K562 (cell line): ENCODE measurements around the gene CD6. TPM values are rescaled to one million over a fixed set of nuclear protein-coding genes. Genes with fewer than 3 reads are reported as not detected.

ENCODE experiments used
- ATAC-seq: fragments of 200-7000 bp; cut with Tn5 transposase; 3 replicates; pipeline ENCODE4 v1.9.1; 2020; ENCODE audit warnings: moderate library complexity
- BruUV-seq: library from RNA; stranded (reverse); fragments of 400-500 nt; replicated peaks from 2 replicates; lab custom pipeline; 2021; lab: Mats Ljungman, UMichigan
- CTCF ChIA-PET: fragments of 300-600 bp; formaldehyde crosslinking; extraction: SDS; loops from one replicate; lab custom pipeline; 2021; ENCODE audit warnings: low intra/inter-chr PET ratio; lab: Yijun Ruan, JAX
- POLR2A ChIA-PET: fragments of 300-600, 350-650 bp; sonication (Branson Sonifier 250); formaldehyde crosslinking; extraction: SDS; loops from one replicate; lab custom pipeline; 2021; ENCODE audit warnings: antibody characterized with exemption, inconsistent platforms; lab: Yijun Ruan, JAX
- DNase-seq, 4 experiments: peaks; one replicate each; pipeline versions ENCODE4 v3.0.0 to v3.0.0-alpha.2; 2011 to 2018; ENCODE audit warnings: low spot score in 3 of 4, mixed read lengths in 3 of 4; ENCODE audit errors: extremely low read depth in 1 of 4
- FAIRE-seq: peaks from 2 replicates; lab custom pipeline; 2011; peaks lifted over from hg19 to GRCh38; lab: Jason Lieb, UNC
- H2AFZ ChIP-seq: 2 replicates; pipeline ENCODE4 v1.6.0; 2011; ENCODE audit warnings: low read depth, low read length, control low read depth, inconsistent platforms
- H3K27ac ChIP-seq: fragments of 200-600 bp; 3 replicates; pipeline ENCODE4 v1.8.0; 2011; ENCODE audit warnings: low read depth, mild to moderate bottlenecking, control low read depth, inconsistent platforms, low read length, moderate library complexity, mixed read lengths; ENCODE audit errors: extremely low read depth
- H3K27me3 ChIP-seq, 2 experiments: fragments of 300-600 bp in 1 of 2; 2 replicates in 1 of 2; 3 replicates in 1 of 2; pipeline versions ENCODE4 v1.6.0 to v1.8.0; 2011; ENCODE audit warnings: inconsistent platforms in 2 of 2, low read length in 2 of 2, mild to moderate bottlenecking in 1 of 2, mixed read lengths in 1 of 2, moderate library complexity in 1 of 2; ENCODE audit not compliant: control insufficient read depth in 2 of 2, insufficient read depth in 2 of 2
- H3K36me3 ChIP-seq: fragments of 300-600 bp; 3 replicates; pipeline ENCODE4 v1.8.0; 2011; ENCODE audit warnings: mild to moderate bottlenecking, low read length, inconsistent platforms; ENCODE audit not compliant: control insufficient read depth, insufficient read depth
- H3K4me1 ChIP-seq, 2 experiments: fragments of 200-600 bp in 1 of 2; replicated peaks in 1 of 2; 2 replicates in 1 of 2; 3 replicates in 1 of 2; pipeline versions ENCODE4 v1.5.1 to v1.8.0; 2011; ENCODE audit warnings: inconsistent platforms in 2 of 2, low read length in 2 of 2, mild to moderate bottlenecking in 1 of 2, mixed read lengths in 1 of 2, moderate library complexity in 1 of 2; ENCODE audit not compliant: control insufficient read depth in 2 of 2, insufficient read depth in 2 of 2
- H3K4me2 ChIP-seq: 2 replicates; pipeline ENCODE4 v1.6.1; 2011; ENCODE audit warnings: low read length, control low read depth, inconsistent platforms, mixed read lengths; ENCODE audit not compliant: insufficient read depth
- H3K4me3 ChIP-seq: fragments of 200-600 bp; sonication (generic), shearing (Covaris generic); 2 replicates; pipeline ENCODE4 v1.5.1; 2016; ENCODE audit warnings: control low read depth, inconsistent platforms
- H3K79me2 ChIP-seq: fragments of 200-600 bp; 3 replicates; pipeline ENCODE4 v1.8.0; 2011; ENCODE audit warnings: low read length, inconsistent platforms; ENCODE audit not compliant: control insufficient read depth, insufficient read depth
- H3K9ac ChIP-seq, 2 experiments: 2 replicates each; pipeline versions ENCODE4 v1.6.0 to v1.6.1; 2011; ENCODE audit warnings: low read depth in 2 of 2, low read length in 2 of 2, control low read depth in 1 of 2, inconsistent platforms in 1 of 2, mild to moderate bottlenecking in 1 of 2, mixed read lengths in 1 of 2; ENCODE audit not compliant: insufficient read depth in 1 of 2
- H3K9me1 ChIP-seq: one replicate; pipeline ENCODE4 v1.6.0; 2011; ENCODE audit warnings: inconsistent platforms, mild to moderate bottlenecking, low read length, moderate library complexity; ENCODE audit not compliant: control insufficient read depth, insufficient read depth
- H3K9me3 ChIP-seq: replicated peaks from 2 replicates; pipeline ENCODE4 v1.5.1; 2011; ENCODE audit warnings: low read depth, low read length, inconsistent platforms; ENCODE audit not compliant: control insufficient read depth, insufficient read depth
- H4K20me1 ChIP-seq: replicated peaks from 2 replicates; pipeline ENCODE4 v1.6.1; 2011; ENCODE audit warnings: low read length, inconsistent platforms, mixed read lengths; ENCODE audit not compliant: control insufficient read depth, insufficient read depth
- DACH1 ChIP-seq: fragments of 450-650 bp; IDR thresholded peaks from 2 replicates; pipeline ENCODE4 v1.6.1; 2018; ENCODE audit not compliant: partially characterized antibody
- MAZ ChIP-seq, 2 experiments: fragments of 450-650 bp in 1 of 2; sonication (generic) in 1 of 2; formaldehyde crosslinking; IDR thresholded peaks in 1 of 2; conservative IDR thresholded peaks in 1 of 2; 2 replicates each; pipeline versions ENCODE4 v1.4.0 to v1.5.0; 2020; ENCODE audit warnings: mild to moderate bottlenecking in 1 of 2, missing genetic modification reagents in 1 of 2
- PCBP2 ChIP-seq: fragments of 200-400 bp; formaldehyde crosslinking; IDR thresholded peaks from 2 replicates; pipeline ENCODE4 v1.6.1; 2018; ENCODE audit warnings: low read length, low read depth, mild to moderate bottlenecking, moderate library complexity; ENCODE audit not compliant: poor library complexity, severe bottlenecking
- RAD21 ChIP-seq, 2 experiments: fragments of 250-450 bp in 1 of 2; fragments of 450-650 bp in 1 of 2; sonication (Bioruptor Pico) in 1 of 2; formaldehyde crosslinking in 1 of 2; IDR thresholded peaks in 1 of 2; conservative IDR thresholded peaks in 1 of 2; 2 replicates each; pipeline versions ENCODE4 v1.4.0 to v1.8.0; 2020 to 2022; ENCODE audit warnings: mild to moderate bottlenecking in 2 of 2, moderate library complexity in 1 of 2
- WGBS: fragments of 100-300 bp; shearing (Covaris generic); methylation state at CpG from one replicate; pipeline ENCODE4 v1.1.6; 2016; ENCODE audit warnings: low coverage, mixed read lengths; ENCODE audit not compliant: insufficient coverage; ENCODE audit errors: missing lambda C conversion rate; 5-methylcytosine and 5-hydroxymethylcytosine counted together
- in situ Hi-C: fragments of 300-500 bp; cut with MboI; formaldehyde crosslinking; loops from 4 replicates; pipeline ENCODE4 v1.15.0; 2018; ENCODE audit warnings: inconsistent platforms, mixed read lengths
- intact Hi-C: fragments of 100-400 bp; cut with micrococcal nuclease; formaldehyde crosslinking; loops from 2 replicates; pipeline ENCODE4 v1.14.2; 2022
- polyA plus RNA-seq, 8 experiments: library from polyadenylated mRNA; depleted of rRNA in 4 of 8; stranded (reverse) in 5 of 8; unstranded in 3 of 8; fragments of >200 nt; fragmentation: Nextera tagmentation in 2 of 8; fragmentation: Illumina TruSeq in 1 of 8; extraction: Ambion mirVana in 2 of 8; extraction: Trizol in 1 of 8; gene quantifications; 2 replicates each; pipeline versions ENCODE4 v1.2.1 to v1.2.3, GENCODE V29; 2011 to 2014; ENCODE audit warnings: inconsistent platforms in 1 of 8, missing spikeins in 1 of 8
- total RNA-seq, 7 experiments: library from RNA; depleted of rRNA in 6 of 7; stranded (reverse); fragments of >200 nt in 6 of 7; fragmentation: Illumina TruSeq in 2 of 7; extraction: Trizol in 2 of 7; gene quantifications; 2 replicates each; pipeline versions ENCODE4 v1.2.1 to v1.2.3, GENCODE V29; 2011 to 2021; ENCODE audit warnings: low replicate concordance in 1 of 7
- TF ChIP-seq, protein P1 (sequence below): fragments of 250-450 bp; sonication (Bioruptor Pico); IDR thresholded peaks from 2 replicates; pipeline ENCODE4 v1.8.0; 2021; ENCODE audit warnings: moderate library complexity, mild to moderate bottlenecking, inconsistent platforms
- TF ChIP-seq, protein P2 (sequence below): fragments of 450-650 bp; formaldehyde crosslinking; IDR thresholded peaks from 2 replicates; pipeline ENCODE4 v1.4.0; 2020; ENCODE audit warnings: mild to moderate bottlenecking, moderate library complexity
- TF ChIP-seq, protein P3 (sequence below), 2 experiments: fragments of 450-650 bp; formaldehyde crosslinking in 1 of 2; IDR thresholded peaks; 2 replicates each; pipeline versions ENCODE4 v1.4.0 to v1.6.1; 2014 to 2020; ENCODE audit warnings: mild to moderate bottlenecking in 2 of 2, borderline replicate concordance in 1 of 2, low read depth in 1 of 2

Gene CD6
- total and polyA plus RNA-seq, 9 of the 15 experiments (the other 6 are each of a cell fraction or from before 2014, with no cell fraction given): 0.84 TPM; not detected in 8

DNA sequence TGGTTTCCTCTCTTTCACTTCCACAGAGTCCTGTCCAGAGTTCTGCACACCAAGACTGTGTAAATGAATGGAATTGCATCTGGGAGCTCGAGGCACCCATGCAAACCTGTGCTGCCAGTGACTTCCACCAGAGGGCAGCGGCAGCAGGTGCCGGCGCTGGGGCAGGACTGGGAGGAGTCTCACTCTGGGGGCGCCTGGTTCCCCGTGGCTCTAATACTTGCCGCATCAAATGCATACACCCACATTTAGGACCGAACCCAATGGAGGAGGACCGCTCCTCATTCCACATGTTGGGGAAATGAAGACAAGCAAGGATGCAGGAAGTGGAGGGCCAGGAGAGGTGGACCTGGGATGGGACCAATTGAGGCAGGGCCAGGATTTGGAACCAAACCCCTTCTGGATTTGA lies 1.1 kb upstream of the CD6 start:
- POLR2A ChIA-PET: interaction anchor here (0.5 to 1.5 kb wide), 3 partner anchors 12 to 166 kb away, joined by 3 read pairs; no protein-coding TSS in a partner anchor
- no peak for TF ChIP-seq DACH1
- TF ChIP-seq, protein P1, sequence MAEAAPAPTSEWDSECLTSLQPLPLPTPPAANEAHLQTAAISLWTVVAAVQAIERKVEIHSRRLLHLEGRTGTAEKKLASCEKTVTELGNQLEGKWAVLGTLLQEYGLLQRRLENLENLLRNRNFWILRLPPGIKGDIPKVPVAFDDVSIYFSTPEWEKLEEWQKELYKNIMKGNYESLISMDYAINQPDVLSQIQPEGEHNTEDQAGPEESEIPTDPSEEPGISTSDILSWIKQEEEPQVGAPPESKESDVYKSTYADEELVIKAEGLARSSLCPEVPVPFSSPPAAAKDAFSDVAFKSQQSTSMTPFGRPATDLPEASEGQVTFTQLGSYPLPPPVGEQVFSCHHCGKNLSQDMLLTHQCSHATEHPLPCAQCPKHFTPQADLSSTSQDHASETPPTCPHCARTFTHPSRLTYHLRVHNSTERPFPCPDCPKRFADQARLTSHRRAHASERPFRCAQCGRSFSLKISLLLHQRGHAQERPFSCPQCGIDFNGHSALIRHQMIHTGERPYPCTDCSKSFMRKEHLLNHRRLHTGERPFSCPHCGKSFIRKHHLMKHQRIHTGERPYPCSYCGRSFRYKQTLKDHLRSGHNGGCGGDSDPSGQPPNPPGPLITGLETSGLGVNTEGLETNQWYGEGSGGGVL (CRISPR knock-in tag): no peak
- no peak for TF ChIP-seq PCBP2
- 0 out of 4 replicates have a peak, but pooled peaks have one; percentile 32 to 38 for TF ChIP-seq MAZ (CRISPR knock-in tag; conservative IDR thresholded peaks at IDR 0.05 in 1 of 2, IDR thresholded peaks at IDR 0.05 in 1 of 2)
- peak; percentile 73 to 83 for TF ChIP-seq RAD21 (CRISPR knock-in tag; conservative IDR thresholded peaks at IDR 0.05 in 1 of 2, IDR thresholded peaks at IDR 0.05 in 1 of 2)
- TF ChIP-seq, protein P2, sequence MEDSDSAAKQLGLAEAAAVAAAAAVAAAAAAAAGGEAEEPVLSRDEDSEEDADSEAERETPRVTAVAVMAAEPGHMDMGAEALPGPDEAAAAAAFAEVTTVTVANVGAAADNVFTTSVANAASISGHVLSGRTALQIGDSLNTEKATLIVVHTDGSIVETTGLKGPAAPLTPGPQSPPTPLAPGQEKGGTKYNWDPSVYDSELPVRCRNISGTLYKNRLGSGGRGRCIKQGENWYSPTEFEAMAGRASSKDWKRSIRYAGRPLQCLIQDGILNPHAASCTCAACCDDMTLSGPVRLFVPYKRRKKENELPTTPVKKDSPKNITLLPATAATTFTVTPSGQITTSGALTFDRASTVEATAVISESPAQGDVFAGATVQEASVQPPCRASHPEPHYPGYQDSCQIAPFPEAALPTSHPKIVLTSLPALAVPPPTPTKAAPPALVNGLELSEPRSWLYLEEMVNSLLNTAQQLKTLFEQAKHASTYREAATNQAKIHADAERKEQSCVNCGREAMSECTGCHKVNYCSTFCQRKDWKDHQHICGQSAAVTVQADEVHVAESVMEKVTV (CRISPR knock-in tag): peak; percentile 59
- TF ChIP-seq, protein P3, sequence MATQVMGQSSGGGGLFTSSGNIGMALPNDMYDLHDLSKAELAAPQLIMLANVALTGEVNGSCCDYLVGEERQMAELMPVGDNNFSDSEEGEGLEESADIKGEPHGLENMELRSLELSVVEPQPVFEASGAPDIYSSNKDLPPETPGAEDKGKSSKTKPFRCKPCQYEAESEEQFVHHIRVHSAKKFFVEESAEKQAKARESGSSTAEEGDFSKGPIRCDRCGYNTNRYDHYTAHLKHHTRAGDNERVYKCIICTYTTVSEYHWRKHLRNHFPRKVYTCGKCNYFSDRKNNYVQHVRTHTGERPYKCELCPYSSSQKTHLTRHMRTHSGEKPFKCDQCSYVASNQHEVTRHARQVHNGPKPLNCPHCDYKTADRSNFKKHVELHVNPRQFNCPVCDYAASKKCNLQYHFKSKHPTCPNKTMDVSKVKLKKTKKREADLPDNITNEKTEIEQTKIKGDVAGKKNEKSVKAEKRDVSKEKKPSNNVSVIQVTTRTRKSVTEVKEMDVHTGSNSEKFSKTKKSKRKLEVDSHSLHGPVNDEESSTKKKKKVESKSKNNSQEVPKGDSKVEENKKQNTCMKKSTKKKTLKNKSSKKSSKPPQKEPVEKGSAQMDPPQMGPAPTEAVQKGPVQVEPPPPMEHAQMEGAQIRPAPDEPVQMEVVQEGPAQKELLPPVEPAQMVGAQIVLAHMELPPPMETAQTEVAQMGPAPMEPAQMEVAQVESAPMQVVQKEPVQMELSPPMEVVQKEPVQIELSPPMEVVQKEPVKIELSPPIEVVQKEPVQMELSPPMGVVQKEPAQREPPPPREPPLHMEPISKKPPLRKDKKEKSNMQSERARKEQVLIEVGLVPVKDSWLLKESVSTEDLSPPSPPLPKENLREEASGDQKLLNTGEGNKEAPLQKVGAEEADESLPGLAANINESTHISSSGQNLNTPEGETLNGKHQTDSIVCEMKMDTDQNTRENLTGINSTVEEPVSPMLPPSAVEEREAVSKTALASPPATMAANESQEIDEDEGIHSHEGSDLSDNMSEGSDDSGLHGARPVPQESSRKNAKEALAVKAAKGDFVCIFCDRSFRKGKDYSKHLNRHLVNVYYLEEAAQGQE (IDR thresholded peaks at IDR 0.05; ENCODE audit: borderline replicate concordance): peak; percentile 76
- TF ChIP-seq, protein P3 (CRISPR knock-in tag; IDR thresholded peaks at IDR 0.05; ENCODE audit: low read depth): no peak

More for the DNA sequence above, 1.1 kb upstream of the CD6 start:
- Histone ChIP-seq H3K9me3 (no peaks in the 10 kb centered on the region), H3K4me1 (peaks cover 0 to 4% of the 10 kb centered on the region in 2 experiments; a peak in 1 of 5 replicates), H3K79me2 (no peaks in the 10 kb centered on the region), H3K27me3 (peaks cover 24 to 57% of the 10 kb centered on the region in 2 experiments), H3K36me3 (no peaks in the 10 kb centered on the region), H3K4me3 (no peak overlapping the region), H3K9me1 (no peaks in the 10 kb centered on the region), H3K9ac (no peak overlapping the region), H2AFZ (no peak overlapping the region), H3K4me2 (no peak overlapping the region), H3K27ac (no peak overlapping the region), H4K20me1 (no peaks in the 10 kb centered on the region)
- intact Hi-C loops: loop anchor here (1.0 kb wide), 2 partner anchors 159 to 203 kb away; no protein-coding TSS in a partner anchor
- peak; percentile 97 for ATAC-seq
- BruUV-seq: no TSS peak
- in situ Hi-C loops: no loop called here
- peak; percentile 71 for FAIRE-seq
- peak; percentile 64 to 70 (median 70) for DNase-seq
- WGBS: under 1% methylated on average over 9 of the region's 9 CpGs
- CTCF ChIA-PET: interaction anchor here (0.6 to 2.0 kb wide), 5 partner anchors 25 to 217 kb away, joined by 3 to 14 read pairs (median 4); no protein-coding TSS in a partner anchor
